Measurements from ENCODE around the gene NOMO2.
"Not testable (repeated sequence)": the region's sequence is repeated elsewhere in the genome, so short reads cannot be mapped to it uniquely, and the experiment has no call there.

The NOMO2 gene

GRCh38 chr16:18521445-18522181 lies 40.3 kb downstream of the NOMO2 start:
- DNase-seq (ENCODE audit: low read depth) = not testable (repeated sequence)

- DNase-seq (ENCODE audit: low read depth) = not testable (repeated sequence)
Observed at GRCh38 chr16:18518536-18519283, 43.2 kb downstream of the NOMO2 start.

- not testable (repeated sequence) for DNase-seq (ENCODE audit: low read depth)
Observed at GRCh38 chr16:18498430-18498829, 63.5 kb downstream of the NOMO2 start.

- not testable (repeated sequence) for DNase-seq (ENCODE audit: low read depth)
Observed at GRCh38 chr16:18497032-18497431, 64.9 kb downstream of the NOMO2 start.

GRCh38 chr16:18492118-18492897 lies 69.6 kb downstream of the NOMO2 start:
- DNase-seq (ENCODE audit: low read depth) = not testable (repeated sequence)

- DNase-seq (ENCODE audit: low read depth) = not testable (repeated sequence)
Observed at GRCh38 chr16:18436025-18436424, 125.9 kb downstream of the NOMO2 start.

- not testable (repeated sequence) for DNase-seq (ENCODE audit: low read depth)
Observed at GRCh38 chr16:18415827-18416226, 146.1 kb downstream of the NOMO2 start.

- DNase-seq (ENCODE audit: low read depth) = not testable (repeated sequence)
Observed at GRCh38 chr16:18409532-18410293, 152.2 kb downstream of the NOMO2 start.

GRCh38 chr16:18401851-18402657 lies 159.8 kb downstream of the NOMO2 start:
- not testable (repeated sequence) for DNase-seq (ENCODE audit: low read depth)

- DNase-seq (ENCODE audit: low read depth) = not testable (repeated sequence)
Observed at GRCh38 chr16:18401159-18401558, 160.7 kb downstream of the NOMO2 start.

GRCh38 chr16:18394363-18394762 lies 167.5 kb downstream of the NOMO2 start:
- not testable (repeated sequence) for DNase-seq (ENCODE audit: low read depth)

- DNase-seq (ENCODE audit: low read depth) = not testable (repeated sequence)
Observed at GRCh38 chr16:18387767-18388166, 174.1 kb downstream of the NOMO2 start.

GRCh38 chr16:18386517-18386916 lies 175.4 kb downstream of the NOMO2 start:
- DNase-seq (ENCODE audit: low read depth) = not testable (repeated sequence)

- DNase-seq (ENCODE audit: low read depth) = not testable (repeated sequence)
Observed at GRCh38 chr16:18385285-18385684, 176.6 kb downstream of the NOMO2 start.

GRCh38 chr16:18384869-18385268 lies 177.0 kb downstream of the NOMO2 start:
- DNase-seq (ENCODE audit: low read depth) = not testable (repeated sequence)

GRCh38 chr16:18384098-18384636 lies 177.7 kb downstream of the NOMO2 start:
- DNase-seq (ENCODE audit: low read depth) = not testable (repeated sequence)

- DNase-seq (ENCODE audit: low read depth) = not testable (repeated sequence)
Observed at GRCh38 chr16:18382696-18383095, 179.2 kb downstream of the NOMO2 start.

All from GM04504 (cell line).